Measurements from ENCODE around the gene SH3TC1.

- no peak for TF ChIP-seq POLR2A (IDR thresholded peaks at IDR 0.05; ENCODE audit: low read length)
- TF ChIP-seq GATA1 (IDR thresholded peaks at IDR 0.05; ENCODE audit: low read depth, low read length): no peak
These were observed 5.6 kb downstream of the SH3TC1 start for GRCh38 chr4:8204576-8205227.

All from erythroblast (primary cell).